ENCODE measurements around the gene CD80. TPM values are rescaled to one million over a fixed set of nuclear protein-coding genes. Genes with fewer than 3 reads are reported as not detected.

Gene CD80
- total and polyA plus RNA-seq, 9 of the 15 experiments (the other 6 are each of a cell fraction or from before 2014, with no cell fraction given), result 3.0 to 8.2 (median 5.7) TPM

GRCh38 chr3:119579366-119580066 lies 20.1 kb upstream of the CD80 start, which contains the start of gene ADPRH (continued):
- TF ChIP-seq, protein P1, sequence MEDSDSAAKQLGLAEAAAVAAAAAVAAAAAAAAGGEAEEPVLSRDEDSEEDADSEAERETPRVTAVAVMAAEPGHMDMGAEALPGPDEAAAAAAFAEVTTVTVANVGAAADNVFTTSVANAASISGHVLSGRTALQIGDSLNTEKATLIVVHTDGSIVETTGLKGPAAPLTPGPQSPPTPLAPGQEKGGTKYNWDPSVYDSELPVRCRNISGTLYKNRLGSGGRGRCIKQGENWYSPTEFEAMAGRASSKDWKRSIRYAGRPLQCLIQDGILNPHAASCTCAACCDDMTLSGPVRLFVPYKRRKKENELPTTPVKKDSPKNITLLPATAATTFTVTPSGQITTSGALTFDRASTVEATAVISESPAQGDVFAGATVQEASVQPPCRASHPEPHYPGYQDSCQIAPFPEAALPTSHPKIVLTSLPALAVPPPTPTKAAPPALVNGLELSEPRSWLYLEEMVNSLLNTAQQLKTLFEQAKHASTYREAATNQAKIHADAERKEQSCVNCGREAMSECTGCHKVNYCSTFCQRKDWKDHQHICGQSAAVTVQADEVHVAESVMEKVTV (CRISPR knock-in tag; IDR thresholded peaks at IDR 0.05), result no peak
- TF ChIP-seq BRF1 (IDR thresholded peaks at IDR 0.05; ENCODE audit: borderline replicate concordance, extremely low read depth, insufficient read length) (no peak), EGR1 (conservative IDR thresholded peaks at IDR 0.05) (0 out of 2 replicates have a peak, but pooled peaks have one; percentile 8), TFAP4 (CRISPR knock-in tag; IDR thresholded peaks at IDR 0.05; ENCODE audit: borderline replicate concordance) (peak; percentile 23; the same call in 1 of the 2 replicates), SMAD4 (CRISPR knock-in tag; conservative IDR thresholded peaks at IDR 0.05) (peak; percentile 65; the same call in 1 of the 2 replicates), ASH1L (IDR thresholded peaks at IDR 0.05; ENCODE audit: borderline replicate concordance, low read depth, partially characterized antibody) (no peak), HSF4 (CRISPR knock-in tag; IDR thresholded peaks at IDR 0.05; ENCODE audit: borderline replicate concordance) (no peak), MYNN (IDR thresholded peaks at IDR 0.05) (0 out of 2 replicates have a peak, but pooled peaks have one; percentile 16), MYNN (CRISPR knock-in tag; IDR thresholded peaks at IDR 0.05) (no peak), POLR2G (IDR thresholded peaks at IDR 0.05; ENCODE audit: low read depth, low read length) (peak; percentile 86), NFIC (IDR thresholded peaks at IDR 0.05) (0 out of 2 replicates have a peak, but pooled peaks have one; percentile 5), BCLAF1 (IDR thresholded peaks at IDR 0.05; ENCODE audit: borderline replicate concordance in 1 of 2, control insufficient read depth in 1 of 2, low read depth in 2 of 2, low read length in 1 of 2) (no peak), RBFOX2 (IDR thresholded peaks at IDR 0.05; ENCODE audit: low read depth, low read length) (peak; percentile 82), ETV1 (tag; conservative IDR thresholded peaks at IDR 0.05; ENCODE audit: low read depth) (0 out of 2 replicates have a peak, but pooled peaks have one; percentile 13), RUNX1 (IDR thresholded peaks at IDR 0.05; ENCODE audit: low read depth) (no peak), MIER1 (IDR thresholded peaks at IDR 0.05; ENCODE audit: low read depth) (no peak), RAD21 (CRISPR knock-in tag; conservative IDR thresholded peaks at IDR 0.05 in 1 of 2, IDR thresholded peaks at IDR 0.05 in 1 of 2) (no peak), CHD1 (IDR thresholded peaks at IDR 0.05; ENCODE audit: low read length) (no peak), ZNF75A (CRISPR knock-in tag; IDR thresholded peaks at IDR 0.05) (no peak)
- TF ChIP-seq, protein P2, sequence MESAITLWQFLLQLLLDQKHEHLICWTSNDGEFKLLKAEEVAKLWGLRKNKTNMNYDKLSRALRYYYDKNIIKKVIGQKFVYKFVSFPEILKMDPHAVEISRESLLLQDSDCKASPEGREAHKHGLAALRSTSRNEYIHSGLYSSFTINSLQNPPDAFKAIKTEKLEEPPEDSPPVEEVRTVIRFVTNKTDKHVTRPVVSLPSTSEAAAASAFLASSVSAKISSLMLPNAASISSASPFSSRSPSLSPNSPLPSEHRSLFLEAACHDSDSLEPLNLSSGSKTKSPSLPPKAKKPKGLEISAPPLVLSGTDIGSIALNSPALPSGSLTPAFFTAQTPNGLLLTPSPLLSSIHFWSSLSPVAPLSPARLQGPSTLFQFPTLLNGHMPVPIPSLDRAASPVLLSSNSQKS (CRISPR knock-in tag; IDR thresholded peaks at IDR 0.05), result no peak

Measured in K562 (cell line).